Skin of body (tissue), 2 donors: Measurements from ENCODE around the gene NCOA4. TPM values are rescaled to one million over a fixed set of nuclear protein-coding genes. Genes with fewer than 3 reads are reported as not detected.
"Not testable (repeated sequence)": the region's sequence is repeated elsewhere in the genome, so short reads cannot be mapped to it uniquely, and the experiment has no call there.

Experiments used
- DNase-seq: peaks from one replicate; lab custom pipeline; 2025; lab: John Stamatoyannopoulos, UW
- total RNA-seq: library from RNA; depleted of rRNA; stranded (reverse); fragments of >200 nt; gene quantifications from one replicate; pipeline ENCODE4 v1.2.3, GENCODE V29; 2014

Gene NCOA4
- total RNA-seq: 291 TPM

DNA sequence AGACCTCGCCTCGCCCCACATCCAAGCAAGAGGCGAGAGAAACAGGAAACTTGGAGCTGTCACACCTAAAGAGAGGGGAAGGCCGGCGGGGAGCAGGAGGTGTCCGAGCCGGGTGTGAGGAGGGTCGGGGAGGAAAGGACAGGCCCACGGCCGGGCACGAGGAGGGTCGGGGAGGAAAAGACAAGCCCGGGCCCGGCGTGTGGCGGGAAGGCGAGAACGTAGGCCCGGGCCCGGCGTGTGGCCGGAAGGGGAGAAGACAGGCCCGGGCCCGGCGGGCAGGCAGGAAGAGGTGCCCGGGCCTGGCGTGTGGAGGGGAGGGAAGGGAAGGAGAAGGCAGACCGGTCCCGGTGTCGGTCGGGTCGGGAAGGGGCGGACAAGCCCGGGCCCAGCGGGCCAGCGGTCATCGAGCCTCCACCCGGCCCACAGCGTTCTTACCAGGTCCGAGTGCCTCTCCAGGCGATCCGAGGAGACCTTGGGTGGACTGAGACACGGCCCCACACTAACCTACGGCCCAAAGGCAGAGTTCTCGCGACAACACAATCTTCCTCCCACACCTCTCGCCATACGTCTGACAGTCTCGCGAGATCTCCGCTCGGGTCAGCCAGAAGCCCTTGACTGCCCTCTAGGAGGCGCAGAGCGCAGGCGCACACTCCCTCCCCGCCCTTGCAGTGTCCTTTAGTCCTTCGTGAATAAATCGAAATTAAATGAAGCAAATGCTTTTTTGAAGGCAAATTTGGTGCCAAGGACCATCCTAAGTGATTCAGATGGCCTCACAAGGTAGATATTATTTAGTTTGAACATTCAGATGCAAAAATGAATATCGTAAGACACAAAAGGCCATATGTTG is at the start of gene NCOA4:
TSS of gene NCOA4 (minus strand) at position 533 of the 847 bp plus-strand sequence. CDS start 13,943 bp downstream, outside the sequence.
- DNase-seq: peak; percentile 97

DNA sequence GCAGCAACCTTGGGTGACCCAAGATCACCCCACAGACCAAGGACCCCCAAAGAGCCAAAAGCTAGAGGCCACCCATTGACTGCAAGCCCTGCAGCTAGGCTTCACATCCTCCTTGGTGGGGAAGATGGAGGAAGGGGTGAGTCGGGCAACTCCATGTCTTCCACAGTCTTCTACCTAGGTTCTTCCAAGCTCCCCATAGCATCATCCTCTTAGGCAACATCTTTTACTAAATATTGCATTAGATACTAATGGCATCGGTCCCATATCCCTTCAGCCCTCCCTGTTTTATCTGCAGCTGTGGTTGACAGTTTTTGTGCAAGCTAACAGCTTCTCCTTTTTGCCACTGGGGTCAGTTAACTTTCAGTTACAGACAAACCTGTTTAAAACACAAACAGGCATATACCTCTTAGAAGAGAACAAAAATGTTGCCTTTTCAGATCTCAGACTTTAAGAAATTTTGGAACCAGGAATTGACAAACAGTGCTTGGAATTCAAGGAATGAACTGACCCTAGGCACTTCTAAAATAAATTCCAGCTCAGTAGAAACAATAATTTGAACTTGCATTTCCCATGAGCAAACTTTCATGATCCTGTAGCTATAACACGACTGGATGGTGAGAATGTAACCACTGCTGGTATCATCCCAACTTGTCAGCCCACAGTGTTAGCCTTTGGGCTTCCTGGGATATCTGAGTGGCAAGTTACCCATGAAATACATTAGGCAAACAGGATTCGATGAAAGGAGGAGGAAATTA is 49.6 kb upstream of the NCOA4 start:
- DNase-seq: no peak

DNA sequence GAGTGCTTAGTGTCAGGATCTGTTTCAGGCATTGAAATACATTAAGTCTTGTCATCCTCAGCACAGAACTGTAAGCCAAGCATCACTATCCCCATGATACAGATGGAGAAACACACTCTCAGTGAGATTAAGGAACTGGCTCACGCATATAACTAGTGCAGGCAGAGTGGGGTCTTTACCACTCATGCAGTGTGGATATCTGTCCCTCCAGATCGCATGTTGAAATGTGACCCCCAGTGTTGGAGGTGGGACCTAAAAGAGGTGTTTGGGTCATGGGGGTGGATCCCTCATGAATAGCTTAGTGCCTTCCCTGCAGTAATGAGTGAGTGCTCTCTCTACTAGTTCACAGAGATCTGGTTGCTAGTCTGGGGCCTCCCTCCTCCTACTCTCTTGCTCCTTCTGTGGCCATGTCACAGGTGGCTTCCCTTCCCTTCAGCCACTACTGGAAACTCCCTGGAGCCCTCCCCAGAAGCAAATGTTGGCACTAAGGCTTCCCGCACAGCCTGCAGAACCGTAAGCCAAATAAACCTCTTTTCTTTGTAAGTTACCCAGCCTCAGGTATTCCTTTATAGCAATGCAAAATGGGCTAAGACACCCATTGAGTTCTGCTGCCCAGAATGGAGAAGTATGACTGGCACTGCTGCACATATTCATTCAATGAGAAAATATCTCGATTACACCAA is 47.4 kb upstream of the NCOA4 start:
- no peak for DNase-seq

DNA sequence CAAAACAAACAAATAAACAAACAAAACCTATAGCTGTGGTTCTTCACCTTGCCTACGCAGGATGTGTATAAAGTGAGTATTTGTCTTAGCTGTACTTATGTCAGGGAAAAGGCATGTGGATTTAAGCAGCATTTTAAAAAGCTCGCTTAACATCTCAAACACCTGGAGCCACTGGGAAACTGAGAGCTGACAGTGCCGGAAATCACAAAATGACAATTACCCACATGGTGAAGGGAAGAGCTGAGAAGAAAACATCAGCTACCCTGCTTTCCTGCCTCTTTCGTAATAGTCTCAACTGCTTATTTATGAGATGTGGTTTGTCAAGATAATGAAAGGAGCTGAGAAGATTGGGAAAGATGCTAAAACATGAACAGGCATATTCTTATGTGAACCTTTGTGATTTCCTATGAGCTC is 46.7 kb upstream of the NCOA4 start:
- no peak for DNase-seq

DNA sequence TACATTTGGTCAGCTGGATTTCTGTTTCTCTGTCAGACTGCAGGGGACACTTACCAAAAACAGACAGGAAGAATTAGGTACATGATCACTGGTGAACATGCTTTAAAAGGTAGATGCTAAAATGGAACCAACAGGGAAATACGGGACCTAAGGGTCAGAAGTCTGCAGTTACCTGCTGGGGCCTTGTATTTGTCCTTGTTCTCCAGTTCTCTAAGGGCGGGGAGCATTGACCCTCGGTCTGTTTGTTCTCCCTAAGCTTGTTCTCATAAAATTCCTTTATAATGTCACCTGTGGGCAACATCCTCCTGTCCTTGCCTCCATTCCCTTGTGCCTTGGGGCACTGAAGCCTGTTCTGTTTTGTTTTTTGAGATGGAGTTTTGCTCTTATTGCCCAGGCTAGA is 45.4 kb upstream of the NCOA4 start:
- no peak for DNase-seq

DNA sequence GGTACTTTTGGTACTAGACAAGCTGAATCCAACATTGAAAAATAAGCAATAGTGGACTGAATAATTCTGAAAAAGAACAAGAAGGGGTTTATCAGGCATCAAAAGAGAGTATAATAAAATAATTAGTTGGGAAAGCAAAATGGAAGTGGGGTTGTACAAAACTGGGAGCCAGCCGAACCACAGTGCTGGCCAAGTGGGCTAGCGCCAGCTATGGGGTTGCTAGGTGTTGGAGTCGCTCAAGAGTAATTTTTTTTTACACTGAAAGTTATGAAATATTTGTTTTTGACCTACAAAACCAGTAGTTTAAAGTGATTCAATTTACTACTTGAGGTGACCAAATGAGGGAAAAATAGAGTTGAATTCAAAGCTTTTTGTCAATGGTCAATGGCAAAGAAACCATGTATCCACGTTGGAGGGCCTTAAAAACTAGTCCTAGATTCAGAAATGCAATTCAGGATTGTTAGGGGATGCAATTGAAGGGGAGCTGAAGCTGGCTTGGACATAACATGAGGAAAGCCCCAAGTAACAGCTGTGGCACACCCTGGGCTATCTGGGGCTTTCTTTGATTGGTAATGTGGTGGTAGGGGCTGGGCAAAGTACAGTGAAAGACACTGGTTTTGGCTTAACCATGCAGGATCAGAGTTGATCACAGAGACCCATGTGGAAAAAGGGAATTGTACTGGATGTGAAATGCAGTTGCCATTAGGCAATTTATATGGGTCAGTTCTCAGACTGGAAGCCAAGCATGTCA is 43.9 kb upstream of the NCOA4 start:
- no peak for DNase-seq

DNA sequence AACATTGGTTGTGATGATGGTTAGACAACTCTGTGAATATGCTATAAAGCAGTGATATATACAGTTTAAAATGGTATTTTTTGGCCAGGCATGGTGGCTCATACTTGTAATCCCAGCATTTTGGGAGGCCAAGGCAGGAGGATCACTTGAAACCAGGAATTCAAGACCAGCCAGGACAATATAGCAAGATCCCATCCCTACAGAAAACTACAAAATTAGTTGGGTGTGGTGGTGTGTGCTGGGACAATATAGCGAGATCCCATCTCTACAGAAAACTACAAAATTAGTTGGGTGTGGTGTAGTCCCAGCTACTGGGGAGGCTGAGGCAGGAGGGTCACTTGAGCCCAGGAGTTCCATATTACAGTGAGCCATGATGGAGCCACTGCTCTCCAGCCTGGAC is 43.1 kb upstream of the NCOA4 start:
- DNase-seq: no peak

DNA sequence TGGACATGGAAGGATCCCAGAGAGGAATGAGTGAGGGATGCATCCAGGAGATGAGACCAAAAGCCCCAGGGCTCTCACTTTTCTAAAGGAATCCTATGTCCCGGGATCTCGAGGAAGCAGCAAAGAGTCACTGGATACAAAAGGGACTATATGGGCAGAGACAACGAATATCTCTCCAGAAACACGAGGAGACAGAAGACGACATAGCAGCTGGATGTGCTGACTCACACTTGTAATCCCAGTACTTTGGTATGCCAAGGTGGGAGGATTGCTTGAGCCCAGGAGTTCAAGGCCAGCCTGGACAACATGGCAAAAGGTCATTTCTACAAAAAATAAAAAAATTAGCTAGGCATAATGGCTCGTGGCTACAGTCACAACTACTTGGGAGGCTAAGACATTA is 40.3 kb upstream of the NCOA4 start:
- no peak for DNase-seq

DNA sequence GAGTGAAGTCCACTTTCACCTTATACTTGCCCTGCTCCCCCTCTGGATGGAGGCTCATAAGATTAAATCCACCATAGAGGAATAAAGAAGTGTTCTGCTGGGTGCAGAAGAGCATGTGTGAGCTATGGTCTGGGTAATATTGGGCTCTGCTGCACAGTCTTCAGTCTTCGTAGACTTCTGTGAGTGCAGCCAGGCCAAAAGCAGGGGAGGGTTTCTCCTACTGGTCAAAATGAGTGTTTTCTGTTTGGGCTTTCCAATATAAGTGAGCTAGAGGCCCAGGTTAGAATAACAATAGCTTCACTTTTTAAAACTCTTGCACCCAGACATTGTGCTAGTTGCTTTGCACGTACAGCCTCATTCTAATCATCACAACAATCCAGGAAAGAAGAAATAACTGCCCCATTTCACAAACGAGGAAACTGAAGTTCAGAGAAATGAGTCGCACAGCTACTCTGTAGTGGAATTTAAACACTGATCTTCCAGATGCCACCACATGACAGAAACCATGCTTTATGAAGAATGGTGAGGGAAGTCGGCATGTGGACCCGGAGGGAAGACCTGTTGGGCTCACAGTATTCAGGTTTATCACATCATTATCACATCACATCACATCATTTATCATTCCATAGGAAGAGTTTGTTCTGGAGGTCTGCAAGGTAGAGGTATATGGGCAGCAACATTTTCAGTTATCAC is 39.5 kb upstream of the NCOA4 start:
- no peak for DNase-seq

DNA sequence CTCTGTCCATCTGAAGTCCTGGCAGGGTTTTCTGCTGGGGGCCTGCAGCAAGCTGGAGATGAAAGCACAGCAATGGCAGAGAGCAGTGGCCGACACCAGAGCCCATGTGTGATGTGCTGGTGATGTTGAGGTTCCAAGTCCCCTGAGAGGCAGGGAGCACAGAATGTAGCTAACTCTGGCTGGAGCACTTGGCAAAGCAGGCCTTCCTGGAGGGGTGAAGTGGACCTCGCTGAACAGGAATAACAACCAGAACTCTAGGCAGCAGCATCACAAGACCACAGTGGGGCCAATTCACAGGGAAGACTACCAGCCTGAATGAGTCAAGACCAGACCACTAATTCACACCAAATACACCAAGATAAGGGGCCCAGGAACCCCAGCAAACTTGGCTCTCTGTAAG is 38.5 kb upstream of the NCOA4 start:
- DNase-seq: no peak

DNA sequence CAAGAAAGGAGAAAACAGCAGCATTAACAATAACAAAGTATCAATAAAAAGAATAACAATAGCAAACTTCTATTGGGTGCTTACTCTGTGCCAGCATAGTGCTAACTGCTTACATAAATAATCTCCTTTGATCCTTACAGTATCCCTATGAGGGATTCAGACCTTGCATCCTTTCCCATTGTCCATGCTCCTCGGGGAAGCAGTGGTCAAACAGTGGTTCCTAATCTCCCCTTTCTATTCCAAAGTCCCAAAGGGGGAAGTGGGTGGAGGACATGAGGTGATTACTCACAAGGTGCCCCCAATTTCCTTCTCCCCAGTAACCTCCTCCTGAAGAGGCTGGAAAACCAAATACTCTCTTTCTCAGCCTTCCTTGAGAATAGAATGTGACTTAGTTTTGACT is 37.7 kb upstream of the NCOA4 start:
- no peak for DNase-seq

DNA sequence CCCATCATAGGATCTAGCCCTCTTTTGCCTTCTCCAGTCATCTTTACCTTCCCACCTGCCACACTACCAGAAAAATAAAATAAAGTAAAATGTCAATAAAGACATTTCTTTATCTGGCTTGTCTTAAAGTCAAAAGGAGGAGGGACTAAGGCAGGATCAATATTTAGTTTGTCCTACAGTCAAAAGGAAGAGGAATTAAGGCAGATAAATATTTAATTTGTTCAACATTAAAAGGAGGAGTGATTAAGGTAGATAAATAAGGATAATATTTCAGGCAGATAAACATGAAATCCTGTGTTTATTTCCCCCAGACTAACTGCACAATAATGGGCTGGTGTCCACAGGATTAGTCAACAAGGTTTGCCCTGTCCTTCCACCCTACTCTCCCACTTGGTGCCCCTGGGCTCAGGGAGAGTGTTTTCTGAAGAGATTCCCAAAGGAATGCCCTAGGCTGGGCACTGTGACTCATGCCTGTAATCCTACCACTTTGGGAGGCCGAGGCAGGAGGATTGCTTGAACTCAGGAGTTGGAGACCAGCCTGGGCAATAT is 33.9 kb upstream of the NCOA4 start:
- DNase-seq: no peak

DNA sequence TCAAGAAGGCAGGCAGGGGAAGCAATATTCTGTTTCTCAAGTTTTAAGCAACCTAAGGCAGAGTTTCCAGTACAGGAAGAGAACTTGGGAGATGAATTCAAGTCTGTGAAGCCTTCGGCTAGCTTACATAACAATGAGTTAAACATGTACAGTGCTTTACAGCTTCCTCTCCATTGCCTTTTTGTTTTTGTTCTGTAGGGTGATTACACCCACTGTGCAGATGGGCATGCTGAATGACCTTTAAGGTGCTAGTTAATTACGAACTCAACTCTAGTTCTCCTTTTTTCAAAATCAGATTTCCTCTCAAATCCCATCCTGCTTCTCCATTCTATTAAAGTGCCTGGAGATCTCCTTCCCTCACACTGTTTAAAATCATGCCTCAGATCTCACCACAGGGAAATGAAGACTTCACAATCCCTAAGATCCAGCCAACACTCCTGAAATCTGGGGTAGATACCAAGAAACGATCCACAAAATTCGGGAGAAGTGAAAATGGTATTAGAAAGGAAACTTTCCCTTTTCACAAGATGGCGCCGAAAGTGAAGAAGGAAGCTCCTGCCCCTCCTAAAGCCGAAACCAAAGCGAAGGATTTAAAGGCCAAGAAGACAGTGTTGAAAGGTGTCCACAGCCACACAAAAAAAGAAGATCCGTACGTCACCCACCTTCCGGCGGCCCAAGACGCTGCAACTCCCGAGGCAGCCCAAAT is 32.5 kb upstream of the NCOA4 start:
- no peak for DNase-seq

DNA sequence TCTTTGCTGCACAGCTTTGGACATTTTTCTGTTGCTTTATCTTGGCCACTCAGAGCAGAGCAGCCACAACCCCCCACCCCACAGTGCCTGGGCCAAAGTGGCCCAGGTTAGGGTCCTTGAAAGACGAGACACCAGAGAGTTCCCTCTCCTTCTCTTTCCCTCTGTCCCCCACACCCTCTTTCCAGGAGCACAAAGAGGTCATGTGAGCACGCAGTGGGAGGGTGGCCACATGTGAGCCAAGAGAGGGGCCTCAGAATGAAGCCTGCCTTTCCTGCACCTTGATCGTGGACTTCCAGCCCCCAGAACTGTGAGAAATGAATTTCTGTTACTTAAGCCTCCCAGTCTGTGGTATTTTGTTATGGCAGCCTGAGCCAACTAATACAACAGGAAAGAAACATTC is 30.3 kb upstream of the NCOA4 start:
- no peak for DNase-seq

DNA sequence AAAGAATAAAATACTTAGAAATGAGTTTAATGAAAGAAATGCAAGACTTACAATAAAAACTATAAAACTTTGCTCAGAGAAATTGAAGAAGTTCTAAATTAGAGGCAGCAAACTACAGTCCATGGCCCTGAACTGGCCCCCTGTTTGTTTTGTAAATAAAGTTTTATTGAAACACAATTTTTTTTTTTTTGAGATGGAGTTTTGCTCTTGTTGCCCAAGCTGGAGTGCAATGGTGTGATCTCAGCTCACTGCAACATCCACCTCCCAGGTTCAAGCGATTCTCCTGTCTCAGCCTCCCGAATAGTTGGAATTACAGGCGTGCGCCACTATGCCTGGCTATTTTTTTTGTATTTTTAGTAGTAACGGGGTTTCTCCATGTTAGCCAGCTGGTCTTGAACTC is 27.5 kb upstream of the NCOA4 start:
- DNase-seq: not testable (repeated sequence)

DNA sequence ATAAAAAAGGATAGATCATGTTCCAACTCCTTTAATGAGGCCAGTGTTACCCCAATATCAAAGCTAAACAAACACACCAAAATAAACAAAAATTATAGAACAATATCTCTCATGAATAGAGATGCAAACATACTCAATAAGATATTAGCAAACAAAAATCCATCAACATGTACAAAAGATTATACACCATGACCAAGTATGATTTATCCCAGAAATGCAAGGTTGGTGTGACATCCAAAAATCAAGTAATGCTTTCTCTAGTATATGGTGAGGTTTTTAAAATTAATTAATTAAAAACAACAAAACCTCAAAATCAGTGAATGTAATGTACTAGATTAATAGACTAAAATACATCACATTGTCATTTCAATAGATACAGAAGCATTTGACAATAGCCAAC is 26.6 kb upstream of the NCOA4 start:
- no peak for DNase-seq

DNA sequence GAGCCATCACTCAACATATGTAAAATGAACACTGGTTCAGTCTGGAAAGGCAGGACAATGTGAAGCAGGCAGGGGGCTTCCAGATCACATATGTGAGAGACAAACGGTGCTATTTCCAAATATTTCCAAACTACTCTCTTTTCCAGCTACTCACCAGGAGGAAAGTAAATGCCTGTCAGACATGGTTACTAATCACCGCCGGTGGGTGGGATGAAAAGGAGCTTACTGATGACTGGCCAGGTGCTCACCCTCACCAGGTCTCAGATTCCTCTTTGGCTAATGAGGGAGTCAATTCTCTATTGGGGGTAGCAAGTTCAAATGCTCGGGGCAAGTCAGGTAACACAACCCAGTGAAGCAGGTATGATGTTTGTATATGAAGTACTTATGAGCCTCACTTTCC is 25.3 kb upstream of the NCOA4 start:
- DNase-seq: no peak

DNA sequence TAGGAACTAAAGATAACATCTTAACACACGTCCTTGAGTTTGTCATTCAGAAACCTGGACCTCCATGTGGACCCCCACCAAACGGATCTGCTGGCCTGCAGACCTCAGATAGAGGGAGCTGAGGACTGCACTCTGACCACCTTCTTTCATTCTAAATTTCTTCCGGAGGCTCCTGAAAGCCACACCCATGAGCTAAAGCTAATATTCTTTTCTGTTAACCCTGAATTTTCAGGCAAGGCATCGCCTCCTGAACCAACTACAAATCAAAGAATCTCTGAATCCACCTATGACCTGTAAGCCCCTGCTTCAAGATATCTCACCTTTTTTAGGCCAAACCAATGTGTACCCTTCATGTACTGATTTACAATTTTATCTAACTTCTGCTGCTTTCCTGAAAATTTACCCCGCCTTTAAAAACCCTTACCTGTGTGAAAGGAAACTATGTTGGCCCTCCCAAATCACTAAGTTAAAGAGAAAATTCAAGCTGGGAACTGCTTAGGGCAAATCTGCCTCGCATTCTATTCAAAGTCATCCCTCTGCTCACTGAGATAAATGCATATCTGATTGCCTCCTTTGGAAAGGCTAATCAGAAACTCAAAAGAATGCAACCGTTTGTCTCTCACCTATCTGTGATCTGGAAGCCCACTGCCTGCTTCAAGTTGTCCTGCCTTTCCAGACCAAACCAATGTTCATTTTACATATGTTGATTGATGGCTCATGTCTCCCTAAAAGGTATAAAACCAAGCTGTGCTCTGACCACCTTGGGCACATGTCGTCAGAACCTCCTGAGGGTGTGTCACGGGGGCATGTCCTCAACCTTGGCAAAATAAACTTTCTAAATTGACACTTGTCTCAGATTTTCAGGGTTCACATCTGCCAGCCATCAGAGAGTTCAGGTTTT is 23.4 kb upstream of the NCOA4 start:
- no peak for DNase-seq
